Tibial artery (tissue), 4 donors: ENCODE data around the gene SREK1IP1.
"Not testable (repeated sequence)": the region's sequence is repeated elsewhere in the genome, so short reads cannot be mapped to it uniquely, and the experiment has no call there.

Source experiments
- DNase-seq, 2 donors: peaks; one replicate each; pipeline ENCODE4 v3.0.0-alpha.2; 2019
- H3K27ac ChIP-seq, 2 donors: fragments of 200-600 bp; sonication (generic) in 1 of 2; 1 replicate in 1 of 2; 2 replicates in 1 of 2; pipeline ENCODE4 v1.5.1; 2018 to 2019; ENCODE audit warnings: mild to moderate bottlenecking in 1 of 2
- H3K27me3 ChIP-seq, 2 donors: fragments of 200-600 bp; sonication (generic) in 1 of 2; one replicate each; pipeline versions ENCODE4 v1.5.1 to v1.6.0; 2016 to 2019
- H3K36me3 ChIP-seq, 3 donors: fragments of 200-600 bp; sonication (generic) in 2 of 3; one replicate each; pipeline ENCODE4 v1.5.1; 2016 to 2019; ENCODE audit warnings: mild to moderate bottlenecking in 2 of 3
- H3K4me1 ChIP-seq, 4 donors: fragments of 200-600 bp; sonication (generic) in 2 of 4; 1 replicate in 3 of 4; 2 replicates in 1 of 4; pipeline ENCODE4 v1.5.1; 2016 to 2019
- H3K4me3 ChIP-seq, 2 donors: fragments of 200-600 bp; sonication (generic) in 1 of 2; 1 replicate in 1 of 2; 2 replicates in 1 of 2; pipeline ENCODE4 v1.5.1; 2018 to 2019; ENCODE audit warnings: mild to moderate bottlenecking in 2 of 2
- H3K9me3 ChIP-seq, 3 donors: fragments of 200-600 bp; sonication (generic) in 1 of 3; one replicate each; pipeline ENCODE4 v1.5.1; 2016 to 2019
- CTCF ChIP-seq, 2 experiments: fragments of 200-600 bp in 1 of 2; fragments of 450-650 bp in 1 of 2; IDR thresholded peaks; one replicate each; pipeline ENCODE4 v1.5.1; 2017 to 2019; ENCODE audit warnings: antibody characterized with exemption in 2 of 2, mild to moderate bottlenecking in 1 of 2, moderate library complexity in 1 of 2
- intact Hi-C: fragments of 100-400 bp; cut with DNase I; formaldehyde crosslinking; loops from one replicate; pipeline ENCODE4 v1.15.0; 2023; ENCODE audit warnings: low total_unique reads

Gene SREK1IP1

DNA sequence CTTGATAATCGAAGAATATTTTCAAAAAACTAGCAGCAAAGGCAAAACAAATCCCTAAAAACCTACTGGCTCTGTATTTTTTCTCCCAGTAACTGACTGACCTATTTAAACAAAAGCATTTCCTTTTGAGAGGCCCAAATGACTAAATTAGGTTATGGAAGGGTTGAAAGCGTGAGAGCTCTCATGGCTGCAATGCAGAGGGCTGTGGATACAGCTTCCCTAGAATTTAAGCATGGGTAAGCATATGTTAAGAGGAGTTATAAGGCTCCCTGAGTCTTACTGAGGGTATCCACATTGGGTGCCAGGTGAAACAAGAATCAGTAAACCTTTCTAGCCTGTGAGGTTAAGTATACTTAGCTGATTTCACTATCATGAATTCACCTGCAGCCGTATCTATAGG is 45.9 kb downstream of the SREK1IP1 start:
- no peaks in the 10 kb centered on the region for H3K27me3 ChIP-seq
- intact Hi-C loops = no loop called here
- no peak for DNase-seq
- no peak overlapping the region for H3K27ac ChIP-seq
- peaks cover 39 to 48% (median 46%) of the 10 kb centered on the region in 3 donors for H3K36me3 ChIP-seq
- H3K4me3 ChIP-seq = no peak overlapping the region
- no peaks in the 10 kb centered on the region for H3K9me3 ChIP-seq
- TF ChIP-seq CTCF (IDR thresholded peaks at IDR 0.05) = no peak
- no peaks in the 10 kb centered on the region for H3K4me1 ChIP-seq

GRCh38 chr5:64714495-64714894 is 54.0 kb downstream of the SREK1IP1 start:
- H3K9me3 ChIP-seq, H3K4me3 ChIP-seq, H3K36me3 ChIP-seq, intact Hi-C loops, H3K27ac ChIP-seq, H3K27me3 ChIP-seq, DNase-seq, H3K4me1 ChIP-seq: not testable (repeated sequence)

GRCh38 chr5:64707191-64707590 is 61.3 kb downstream of the SREK1IP1 start:
- no peak for DNase-seq
- no peaks in the 10 kb centered on the region for H3K9me3 ChIP-seq
- intact Hi-C loops = no loop called here
- no peak for TF ChIP-seq CTCF (IDR thresholded peaks at IDR 0.05)
- H3K27me3 ChIP-seq = no peaks in the 10 kb centered on the region
- H3K27ac ChIP-seq = no peak overlapping the region
- no peaks in the 10 kb centered on the region for H3K4me1 ChIP-seq
- H3K4me3 ChIP-seq = no peak overlapping the region
- no peaks in the 10 kb centered on the region for H3K36me3 ChIP-seq

GRCh38 chr5:64706074-64706473 is 62.4 kb downstream of the SREK1IP1 start:
- H3K36me3 ChIP-seq, H3K4me3 ChIP-seq, H3K27me3 ChIP-seq, DNase-seq, intact Hi-C loops, H3K27ac ChIP-seq, H3K9me3 ChIP-seq, H3K4me1 ChIP-seq: not testable (repeated sequence)

- no peak for TF ChIP-seq CTCF (IDR thresholded peaks at IDR 0.05)
- no peaks in the 10 kb centered on the region for H3K4me1 ChIP-seq
- intact Hi-C loops = no loop called here
- no peaks in the 10 kb centered on the region for H3K27me3 ChIP-seq
- no peak overlapping the region for H3K27ac ChIP-seq
- no peaks in the 10 kb centered on the region for H3K36me3 ChIP-seq
- no peak overlapping the region for H3K4me3 ChIP-seq
- no peak for DNase-seq
- H3K9me3 ChIP-seq = peaks cover 0 to 9% (median 0%) of the 10 kb centered on the region in 3 donors
Measured at GRCh38 chr5:64700765-64701164, 67.7 kb downstream of the SREK1IP1 start.

DNA sequence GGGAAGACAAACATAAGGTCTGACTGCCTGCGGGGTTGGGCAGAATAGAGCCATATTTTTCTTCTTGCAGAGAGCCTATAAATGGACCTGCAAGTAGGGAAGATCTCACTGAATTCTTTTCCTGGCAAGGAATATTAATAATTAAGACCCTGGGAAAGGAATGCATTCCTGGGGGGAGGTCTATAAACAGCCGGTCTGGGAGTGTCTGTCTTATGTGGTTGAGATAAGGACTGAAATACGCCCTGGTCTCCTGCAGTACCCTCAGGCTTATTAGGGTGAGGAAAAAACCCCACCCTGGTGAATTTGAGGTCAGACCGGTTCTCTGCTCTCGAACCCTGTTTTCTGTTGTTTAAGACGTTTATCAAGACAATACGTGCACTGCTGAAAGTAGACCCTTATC is 72.1 kb downstream of the SREK1IP1 start:
- H3K27ac ChIP-seq, H3K36me3 ChIP-seq, H3K27me3 ChIP-seq, H3K9me3 ChIP-seq, DNase-seq, H3K4me3 ChIP-seq, intact Hi-C loops, H3K4me1 ChIP-seq: not testable (repeated sequence)

DNA sequence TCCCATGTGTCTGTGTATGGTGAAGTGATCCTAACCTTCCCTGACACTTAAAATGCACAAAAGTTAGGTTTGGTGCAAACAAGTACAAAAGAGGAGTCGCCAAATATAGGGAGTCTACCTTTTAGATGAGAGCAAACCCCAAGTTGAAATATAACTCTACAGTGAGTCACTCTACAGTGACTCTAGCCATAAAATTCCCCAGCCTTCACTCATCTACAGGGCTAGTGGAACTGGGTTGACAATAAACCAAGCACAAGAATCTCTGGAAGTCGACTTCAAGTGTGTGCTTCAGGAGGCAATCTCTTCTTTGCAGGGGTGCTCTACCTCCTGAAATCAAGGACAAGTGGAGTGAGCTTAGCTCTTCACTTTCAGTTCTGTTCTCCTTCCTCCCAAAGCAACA is 74.9 kb downstream of the SREK1IP1 start:
- intact Hi-C loops = no loop called here
- H3K4me1 ChIP-seq = peaks cover 0 to 12% (median 11%) of the 10 kb centered on the region in 4 donors
- no peaks in the 10 kb centered on the region for H3K36me3 ChIP-seq
- H3K9me3 ChIP-seq = peaks cover 0 to 9% (median 0%) of the 10 kb centered on the region in 3 donors
- H3K27ac ChIP-seq = no peak overlapping the region
- no peak for DNase-seq
- H3K27me3 ChIP-seq = peaks cover 0 to 18% of the 10 kb centered on the region in 2 donors
- no peak for TF ChIP-seq CTCF (IDR thresholded peaks at IDR 0.05)
- no peak overlapping the region for H3K4me3 ChIP-seq
